Gastroesophageal sphincter (tissue), 4 donors: ENCODE measurements around the gene TMEM115. TPM values are rescaled to one million over a fixed set of nuclear protein-coding genes. Genes with fewer than 3 reads are reported as not detected.
A peak's percentile ranks its signal among the peaks of the same experiment; 100 is the strongest.

ENCODE experiments used
- ATAC-seq: fragments of 150-250 bp; one replicate; pipeline ENCODE4 v1.9.1; 2016; ENCODE audit warnings: mild to moderate bottlenecking, moderate library complexity
- H3K27ac ChIP-seq, 4 donors: fragments of 200-600 bp; sonication (generic) in 3 of 4; 1 replicate in 3 of 4; 2 replicates in 1 of 4; pipeline ENCODE4 v1.5.1; 2016 to 2019
- H3K27me3 ChIP-seq: fragments of 200-600 bp; sonication (generic); one replicate; pipeline ENCODE4 v1.5.1; 2019
- H3K36me3 ChIP-seq, 2 donors: fragments of 200-600 bp; sonication (generic); one replicate each; pipeline ENCODE4 v1.5.1; 2019; ENCODE audit warnings: control low read depth in 1 of 2
- H3K4me1 ChIP-seq, 3 donors: fragments of 200-600 bp; sonication (generic); 1 replicate in 2 of 3; 2 replicates in 1 of 3; pipeline ENCODE4 v1.5.1; 2016 to 2019; ENCODE audit warnings: control low read depth in 2 of 3
- H3K4me3 ChIP-seq, 2 donors: fragments of 200-600 bp; sonication (generic); one replicate each; pipeline ENCODE4 v1.5.1; 2019; ENCODE audit warnings: mild to moderate bottlenecking in 1 of 2, moderate library complexity in 1 of 2
- H3K9me3 ChIP-seq, 3 donors: fragments of 200-600 bp; sonication (generic); one replicate each; pipeline ENCODE4 v1.5.1; 2017 to 2019; ENCODE audit warnings: control low read depth in 2 of 3
- CTCF ChIP-seq, 4 experiments: fragments of 200-600 bp in 2 of 4; fragments of 450-650 bp in 2 of 4; sonication (generic) in 1 of 4; IDR thresholded peaks; one replicate each; pipeline ENCODE4 v1.5.1; 2017 to 2019; ENCODE audit warnings: antibody characterized with exemption in 4 of 4, mild to moderate bottlenecking in 2 of 4, moderate library complexity in 2 of 4
- EP300 ChIP-seq: sonication (generic); formaldehyde crosslinking; IDR thresholded peaks from one replicate; pipeline ENCODE4 v1.6.1; 2017; ENCODE audit warnings: antibody characterized with exemption, mild to moderate bottlenecking
- POLR2A ChIP-seq, 2 donors: fragments of 450-650 bp; IDR thresholded peaks; one replicate each; pipeline ENCODE4 v1.6.1; 2017; ENCODE audit warnings: antibody characterized with exemption in 2 of 2, mild to moderate bottlenecking in 2 of 2, moderate library complexity in 1 of 2
- POLR2AphosphoS5 ChIP-seq: sonication (generic); formaldehyde crosslinking; IDR thresholded peaks from one replicate; pipeline ENCODE4 v1.6.1; 2017; ENCODE audit warnings: antibody characterized with exemption
- WGBS, 2 donors: methylation state at CpG; one replicate each; pipeline ENCODE4 v1.1.5; 2018; ENCODE audit warnings: low coverage in 1 of 2; 5-methylcytosine and 5-hydroxymethylcytosine counted together
- total RNA-seq, 4 donors: library from RNA; depleted of rRNA; stranded (reverse); fragments of >200 nt; gene quantifications; one replicate each; pipeline ENCODE4 v1.1.0, GENCODE V29; 2016

TMEM115 gene
- total RNA-seq, 4 donors from 2014 or later: 41.1 to 66.2 (median 55.7) TPM

GRCh38 chr3:50338965-50339364 lies 20.4 kb downstream of the TMEM115 start:
- Histone ChIP-seq H3K4me3 (peak overlapping the region in 1 of 2 donors; percentile 91), H3K27ac (peak overlapping the region in 3 of 4 donors; percentile 94 to 99 (median 99)), H3K36me3 (peaks cover 0 to 6% of the 10 kb centered on the region in 2 donors), H3K9me3 (no peaks in the 10 kb centered on the region), H3K27me3 (no peaks in the 10 kb centered on the region), H3K4me1 (peaks cover 0 to 78% (median 49%) of the 10 kb centered on the region in 3 donors)
- no peak for ATAC-seq
- TF ChIP-seq CTCF (IDR thresholded peaks at IDR 0.05) (no peak), POLR2A (IDR thresholded peaks at IDR 0.05) (no peak), EP300 (no peak), POLR2AphosphoS5 (no peak)
- WGBS, 2 donors: 0 to 60% methylated on average over 1 to 5 of the region's 5 CpGs

GRCh38 chr3:50337175-50337861 lies 22.0 kb downstream of the TMEM115 start:
- 0% methylated on average over 4 of the region's 79 CpGs; no CpG with 5 or more reads in 1 of the 2 donors for WGBS, 2 donors
- TF ChIP-seq POLR2A (IDR thresholded peaks at IDR 0.05) (peak; percentile 66 to 73), CTCF (IDR thresholded peaks at IDR 0.05) (no peak), POLR2AphosphoS5 (peak; percentile 93)
- Histone ChIP-seq H3K4me1 (peaks cover 0 to 95% (median 51%) of the 10 kb centered on the region in 3 donors), H3K27ac (peak overlapping the region; percentile 81 to 99 (median 96)), H3K9me3 (no peaks in the 10 kb centered on the region), H3K4me3 (peak overlapping the region; percentile 54 to 91), H3K36me3 (peaks cover 0 to 11% of the 10 kb centered on the region in 2 donors), H3K27me3 (no peaks in the 10 kb centered on the region)
- peak; percentile 91 for ATAC-seq

- Histone ChIP-seq H3K27ac (peak overlapping the region; percentile 81 to 99 (median 96)), H3K27me3 (no peaks in the 10 kb centered on the region), H3K4me3 (peak overlapping the region; percentile 54 to 91), H3K4me1 (peaks cover 0 to 94% (median 48%) of the 10 kb centered on the region in 3 donors), H3K36me3 (peaks cover 0 to 18% of the 10 kb centered on the region in 2 donors), H3K9me3 (no peaks in the 10 kb centered on the region)
- no peak for TF ChIP-seq EP300
- peak in 1 of 4 experiments; percentile 5 for TF ChIP-seq CTCF (IDR thresholded peaks at IDR 0.05)
- 0% methylated on average over 8 of the region's 31 CpGs; no CpG with 5 or more reads in 1 of the 2 donors for WGBS, 2 donors
- no peak for ATAC-seq
These were observed 22.7 kb downstream of the TMEM115 start for GRCh38 chr3:50336452-50337174.

GRCh38 chr3:50334339-50335075 lies 24.8 kb downstream of the TMEM115 start:
- Histone ChIP-seq H3K27ac (peak overlapping the region; percentile 9 to 99 (median 86)), H3K36me3 (peaks cover 0 to 39% of the 10 kb centered on the region in 2 donors), H3K27me3 (no peaks in the 10 kb centered on the region), H3K4me3 (peak overlapping the region in 1 of 2 donors; percentile 4), H3K4me1 (peaks cover 0 to 73% (median 31%) of the 10 kb centered on the region in 3 donors), H3K9me3 (no peaks in the 10 kb centered on the region)
- TF ChIP-seq CTCF (IDR thresholded peaks at IDR 0.05): no peak
- no peak for TF ChIP-seq POLR2AphosphoS5
- no peak for TF ChIP-seq POLR2A (IDR thresholded peaks at IDR 0.05)
- no peak for TF ChIP-seq EP300
- 55% methylated on average over 4 to 5 of the region's 5 CpGs for WGBS, 2 donors
- ATAC-seq: no peak
